ENCODE results near the gene KIAA0825.

- TF ChIP-seq, protein P1, sequence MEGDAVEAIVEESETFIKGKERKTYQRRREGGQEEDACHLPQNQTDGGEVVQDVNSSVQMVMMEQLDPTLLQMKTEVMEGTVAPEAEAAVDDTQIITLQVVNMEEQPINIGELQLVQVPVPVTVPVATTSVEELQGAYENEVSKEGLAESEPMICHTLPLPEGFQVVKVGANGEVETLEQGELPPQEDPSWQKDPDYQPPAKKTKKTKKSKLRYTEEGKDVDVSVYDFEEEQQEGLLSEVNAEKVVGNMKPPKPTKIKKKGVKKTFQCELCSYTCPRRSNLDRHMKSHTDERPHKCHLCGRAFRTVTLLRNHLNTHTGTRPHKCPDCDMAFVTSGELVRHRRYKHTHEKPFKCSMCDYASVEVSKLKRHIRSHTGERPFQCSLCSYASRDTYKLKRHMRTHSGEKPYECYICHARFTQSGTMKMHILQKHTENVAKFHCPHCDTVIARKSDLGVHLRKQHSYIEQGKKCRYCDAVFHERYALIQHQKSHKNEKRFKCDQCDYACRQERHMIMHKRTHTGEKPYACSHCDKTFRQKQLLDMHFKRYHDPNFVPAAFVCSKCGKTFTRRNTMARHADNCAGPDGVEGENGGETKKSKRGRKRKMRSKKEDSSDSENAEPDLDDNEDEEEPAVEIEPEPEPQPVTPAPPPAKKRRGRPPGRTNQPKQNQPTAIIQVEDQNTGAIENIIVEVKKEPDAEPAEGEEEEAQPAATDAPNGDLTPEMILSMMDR (IDR thresholded peaks at IDR 0.05) = no peak
- TF ChIP-seq POLR2AphosphoS5 (IDR thresholded peaks at IDR 0.05; ENCODE audit: low read depth, low read length) = no peak
- TF ChIP-seq, protein P2, sequence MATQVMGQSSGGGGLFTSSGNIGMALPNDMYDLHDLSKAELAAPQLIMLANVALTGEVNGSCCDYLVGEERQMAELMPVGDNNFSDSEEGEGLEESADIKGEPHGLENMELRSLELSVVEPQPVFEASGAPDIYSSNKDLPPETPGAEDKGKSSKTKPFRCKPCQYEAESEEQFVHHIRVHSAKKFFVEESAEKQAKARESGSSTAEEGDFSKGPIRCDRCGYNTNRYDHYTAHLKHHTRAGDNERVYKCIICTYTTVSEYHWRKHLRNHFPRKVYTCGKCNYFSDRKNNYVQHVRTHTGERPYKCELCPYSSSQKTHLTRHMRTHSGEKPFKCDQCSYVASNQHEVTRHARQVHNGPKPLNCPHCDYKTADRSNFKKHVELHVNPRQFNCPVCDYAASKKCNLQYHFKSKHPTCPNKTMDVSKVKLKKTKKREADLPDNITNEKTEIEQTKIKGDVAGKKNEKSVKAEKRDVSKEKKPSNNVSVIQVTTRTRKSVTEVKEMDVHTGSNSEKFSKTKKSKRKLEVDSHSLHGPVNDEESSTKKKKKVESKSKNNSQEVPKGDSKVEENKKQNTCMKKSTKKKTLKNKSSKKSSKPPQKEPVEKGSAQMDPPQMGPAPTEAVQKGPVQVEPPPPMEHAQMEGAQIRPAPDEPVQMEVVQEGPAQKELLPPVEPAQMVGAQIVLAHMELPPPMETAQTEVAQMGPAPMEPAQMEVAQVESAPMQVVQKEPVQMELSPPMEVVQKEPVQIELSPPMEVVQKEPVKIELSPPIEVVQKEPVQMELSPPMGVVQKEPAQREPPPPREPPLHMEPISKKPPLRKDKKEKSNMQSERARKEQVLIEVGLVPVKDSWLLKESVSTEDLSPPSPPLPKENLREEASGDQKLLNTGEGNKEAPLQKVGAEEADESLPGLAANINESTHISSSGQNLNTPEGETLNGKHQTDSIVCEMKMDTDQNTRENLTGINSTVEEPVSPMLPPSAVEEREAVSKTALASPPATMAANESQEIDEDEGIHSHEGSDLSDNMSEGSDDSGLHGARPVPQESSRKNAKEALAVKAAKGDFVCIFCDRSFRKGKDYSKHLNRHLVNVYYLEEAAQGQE (IDR thresholded peaks at IDR 0.05; ENCODE audit: insufficient read depth in 1 of 2, low read depth in 2 of 2, low read length in 1 of 2) = no peak
Measured at GRCh38 chr5:94244921-94245320, 373.5 kb downstream of the KIAA0825 start.

Measured in Panc1 (cell line).